Fibroblast of villous mesenchyme (primary cell): ENCODE measurements around the gene PCOLCE2. TPM values are rescaled to one million over a fixed set of nuclear protein-coding genes. Genes with fewer than 3 reads are reported as not detected.

Experiments
- DNase-seq: peaks from one replicate; pipeline ENCODE4 v3.0.0-alpha.2; 2010; ENCODE audit warnings: low read depth
- H3K4me3 ChIP-seq: 2 replicates; pipeline ENCODE4 v1.5.1; 2011; ENCODE audit warnings: low read depth, mild to moderate bottlenecking, low read length
- total RNA-seq: library from RNA; depleted of rRNA; stranded (reverse); fragments of >200 nt; gene quantifications from 2 replicates; pipeline ENCODE4 v1.2.3, GENCODE V29; 2012
- TF ChIP-seq, protein P1 (sequence below): IDR thresholded peaks from 2 replicates; pipeline ENCODE4 v1.5.1; 2012; ENCODE audit warnings: low read depth, mild to moderate bottlenecking, low read length; ENCODE audit not compliant: insufficient read depth

Gene PCOLCE2
- total RNA-seq, 1 donor = under 0.01 TPM

DNA sequence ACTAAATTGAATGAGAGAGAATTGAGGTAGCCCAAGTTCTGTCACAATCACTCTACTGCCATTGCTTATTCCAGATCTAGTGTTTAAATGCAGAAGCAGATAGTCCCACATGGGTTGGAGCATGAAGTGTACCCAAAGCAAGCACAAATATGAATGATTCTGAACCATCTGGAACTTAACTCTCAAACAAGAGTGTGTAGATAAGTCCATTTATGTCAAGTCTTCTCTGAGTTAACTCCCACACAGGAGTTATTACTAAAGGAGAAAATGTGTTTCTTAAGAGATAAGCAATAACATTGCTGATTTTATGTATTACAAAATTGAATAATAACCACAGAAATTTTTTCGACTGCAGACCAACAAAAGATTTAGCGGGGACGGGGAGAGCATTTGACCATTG lies 41.0 kb upstream of the PCOLCE2 start:
- DNase-seq = no peak
- no peak overlapping the region for H3K4me3 ChIP-seq
- TF ChIP-seq, protein P1, sequence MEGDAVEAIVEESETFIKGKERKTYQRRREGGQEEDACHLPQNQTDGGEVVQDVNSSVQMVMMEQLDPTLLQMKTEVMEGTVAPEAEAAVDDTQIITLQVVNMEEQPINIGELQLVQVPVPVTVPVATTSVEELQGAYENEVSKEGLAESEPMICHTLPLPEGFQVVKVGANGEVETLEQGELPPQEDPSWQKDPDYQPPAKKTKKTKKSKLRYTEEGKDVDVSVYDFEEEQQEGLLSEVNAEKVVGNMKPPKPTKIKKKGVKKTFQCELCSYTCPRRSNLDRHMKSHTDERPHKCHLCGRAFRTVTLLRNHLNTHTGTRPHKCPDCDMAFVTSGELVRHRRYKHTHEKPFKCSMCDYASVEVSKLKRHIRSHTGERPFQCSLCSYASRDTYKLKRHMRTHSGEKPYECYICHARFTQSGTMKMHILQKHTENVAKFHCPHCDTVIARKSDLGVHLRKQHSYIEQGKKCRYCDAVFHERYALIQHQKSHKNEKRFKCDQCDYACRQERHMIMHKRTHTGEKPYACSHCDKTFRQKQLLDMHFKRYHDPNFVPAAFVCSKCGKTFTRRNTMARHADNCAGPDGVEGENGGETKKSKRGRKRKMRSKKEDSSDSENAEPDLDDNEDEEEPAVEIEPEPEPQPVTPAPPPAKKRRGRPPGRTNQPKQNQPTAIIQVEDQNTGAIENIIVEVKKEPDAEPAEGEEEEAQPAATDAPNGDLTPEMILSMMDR = no peak

DNA sequence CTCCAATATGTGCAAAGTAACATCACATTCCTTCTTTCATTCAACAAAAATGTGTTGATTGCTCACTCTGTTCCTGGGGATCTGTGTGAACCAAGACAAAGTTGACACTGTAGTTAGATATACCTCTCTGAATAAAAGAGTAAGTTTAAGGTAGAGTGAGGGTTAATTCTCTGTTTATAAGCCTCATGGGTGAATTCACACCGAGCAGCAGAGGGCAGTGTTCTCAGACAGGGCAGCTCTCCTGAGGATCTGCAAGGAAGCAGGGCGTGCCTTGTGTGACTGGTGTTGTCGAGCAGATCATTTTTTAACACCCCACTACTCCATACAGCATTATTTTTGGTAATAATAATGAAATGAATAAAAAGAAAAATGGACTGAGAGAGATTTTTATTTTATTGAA lies 40.2 kb upstream of the PCOLCE2 start:
- DNase-seq = peak; percentile 31
- H3K4me3 ChIP-seq = no peak overlapping the region

DNA sequence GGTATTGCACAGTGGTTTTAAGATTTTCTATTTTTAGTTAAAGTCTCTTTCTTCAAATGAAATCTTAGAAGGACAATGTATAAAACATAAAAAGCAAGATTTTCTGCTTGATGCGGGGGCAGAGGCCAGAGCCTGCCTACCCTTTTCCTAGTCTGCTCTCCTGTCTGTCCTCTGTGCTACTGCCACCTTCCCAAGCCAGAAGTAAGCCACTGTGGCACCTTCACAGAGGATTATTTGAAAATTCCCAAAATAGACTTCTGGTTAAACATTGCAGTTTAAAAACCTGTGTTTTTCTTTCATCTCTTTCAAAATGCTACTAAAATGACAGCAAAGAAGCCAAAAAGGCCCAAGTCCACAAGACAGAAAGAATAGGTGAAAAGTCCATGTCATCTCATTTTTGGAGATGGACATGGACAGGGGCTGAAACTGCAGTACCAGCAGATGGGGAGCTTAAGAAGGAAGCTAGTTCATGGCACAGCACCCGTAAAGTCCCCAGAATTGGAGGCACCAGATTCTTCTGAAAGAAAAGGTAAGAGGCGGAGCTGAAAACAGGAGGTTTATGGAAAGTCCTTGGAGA lies 37.6 kb upstream of the PCOLCE2 start:
- no peak overlapping the region for H3K4me3 ChIP-seq
- TF ChIP-seq, protein P1 = no peak
- no peak for DNase-seq

More for the DNA sequence above, 40.2 kb upstream of the PCOLCE2 start:
- TF ChIP-seq, protein P1 = peak; percentile 39

DNA sequence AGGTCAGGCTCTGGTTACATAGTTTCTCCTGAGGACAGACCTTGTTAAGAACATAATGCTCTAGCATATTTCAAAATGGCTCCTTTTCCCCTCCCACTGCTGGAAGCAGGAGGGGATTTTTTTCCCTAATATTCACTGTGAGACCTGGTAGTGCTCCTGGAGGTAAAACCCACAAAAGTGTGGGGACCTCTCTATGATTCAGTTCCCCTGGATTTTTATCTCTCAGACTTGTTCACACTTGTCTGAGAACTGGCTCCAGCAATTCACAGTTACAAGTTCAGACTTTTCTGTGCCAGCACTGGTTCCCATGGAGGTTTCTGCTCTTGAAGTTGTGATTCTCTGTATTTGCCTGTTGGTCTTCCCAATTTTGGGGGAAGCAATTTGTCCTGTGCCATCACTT lies 36.3 kb upstream of the PCOLCE2 start:
- TF ChIP-seq, protein P1 = no peak
- no peak overlapping the region for H3K4me3 ChIP-seq
- no peak for DNase-seq

DNA sequence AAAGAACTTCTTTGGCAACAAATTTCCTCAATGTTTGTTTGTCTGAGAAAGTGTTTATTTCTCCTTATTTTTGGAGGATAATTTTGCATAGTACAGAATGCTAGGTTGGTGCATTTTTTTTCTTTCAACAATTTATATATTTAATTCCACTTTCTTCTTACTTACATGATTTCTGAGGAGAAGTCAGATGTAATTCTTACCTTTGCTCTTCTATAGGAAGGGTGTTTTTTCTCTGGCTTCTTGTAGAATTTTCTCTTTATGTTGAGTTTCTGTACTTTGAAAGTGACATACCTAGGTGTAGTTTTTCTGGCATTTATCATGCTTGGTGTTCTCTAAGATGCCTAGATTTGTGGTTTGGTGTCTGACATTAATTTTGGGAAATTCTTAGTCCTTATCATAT lies 34.8 kb upstream of the PCOLCE2 start:
- TF ChIP-seq, protein P1 = no peak
- no peak for DNase-seq
- H3K4me3 ChIP-seq = no peak overlapping the region

DNA sequence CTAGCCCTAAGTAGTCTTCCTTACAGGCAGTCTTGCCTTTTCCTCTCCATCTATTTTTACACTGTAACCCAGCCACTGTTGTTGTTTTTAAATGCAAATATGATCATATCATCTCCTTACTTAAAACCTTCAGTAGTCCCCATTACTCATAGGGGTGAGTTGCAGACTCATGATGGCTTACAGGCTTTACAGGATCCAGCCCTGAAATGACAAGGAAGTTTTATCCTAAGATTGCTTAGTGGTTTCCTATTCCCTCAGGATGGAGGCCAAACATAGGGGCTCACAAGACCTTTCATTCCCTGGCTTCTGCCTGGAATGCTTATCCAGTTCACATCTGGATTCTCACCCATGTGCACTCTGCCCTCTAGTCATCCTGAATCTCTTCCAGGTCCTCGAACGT lies 27.7 kb upstream of the PCOLCE2 start:
- TF ChIP-seq, protein P1 = no peak
- no peak for DNase-seq
- H3K4me3 ChIP-seq = no peak overlapping the region

DNA sequence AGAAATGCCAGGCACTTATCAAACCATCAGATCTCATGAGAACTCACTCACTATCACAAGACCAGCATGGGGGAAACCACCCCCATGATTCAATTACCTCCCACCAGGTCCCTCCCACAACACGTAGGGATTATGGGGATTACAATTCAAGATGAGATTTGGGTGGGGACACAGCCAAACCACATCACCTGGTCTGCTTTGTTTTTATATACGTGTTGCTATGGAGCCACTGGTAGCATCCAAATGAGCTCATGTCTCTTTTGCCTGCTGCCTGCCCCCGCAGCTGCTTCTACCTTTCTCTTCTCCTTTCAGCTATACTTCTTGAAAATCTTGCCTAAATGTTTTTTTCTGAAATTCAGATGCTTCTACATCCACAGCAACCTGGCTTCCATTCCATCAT lies 26.8 kb upstream of the PCOLCE2 start:
- no peak overlapping the region for H3K4me3 ChIP-seq
- TF ChIP-seq, protein P1 = no peak
- no peak for DNase-seq
